OCI-LY7 (cell line): ENCODE measurements around the gene ADSS1. TPM values are rescaled to one million over a fixed set of nuclear protein-coding genes. Genes with fewer than 3 reads are reported as not detected.

ENCODE experiments used
- BruUV-seq: library from RNA; stranded (reverse); fragments of 400-500 nt; replicated peaks from 2 replicates; lab custom pipeline; 2021; lab: Mats Ljungman, UMichigan
- CTCF ChIA-PET: fragments of 300-600 bp; sonication (Branson Sonifier 250); formaldehyde crosslinking; loops from one replicate; lab custom pipeline; 2022; ENCODE audit warnings: antibody characterized with exemption; ENCODE audit not compliant: unreplicated experiment; lab: Charles Lee
- POLR2A ChIA-PET: fragments of 300-600 bp; sonication (Branson Sonifier 250); formaldehyde crosslinking; loops from one replicate; lab custom pipeline; 2022; ENCODE audit warnings: antibody characterized with exemption; lab: Charles Lee
- DNase-seq: peaks from one replicate; pipeline ENCODE4 v3.0.0-alpha.2; 2015; ENCODE audit warnings: low spot score
- H2AFZ ChIP-seq: fragments of 200-600 bp; sonication (generic), shearing (Covaris generic); 2 replicates; pipeline ENCODE4 v1.6.1; 2014; ENCODE audit warnings: mild to moderate bottlenecking, antibody characterized with exemption, low read length, moderate library complexity
- H3K27ac ChIP-seq: fragments of 200-600 bp; sonication (generic); 2 replicates; pipeline ENCODE4 v1.5.1; 2014; ENCODE audit warnings: mixed run types, low read depth, mild to moderate bottlenecking, moderate library complexity, low read length, inconsistent platforms; ENCODE audit not compliant: poor library complexity, severe bottlenecking
- H3K36me3 ChIP-seq: fragments of 200-600 bp; sonication (generic); 2 replicates; pipeline ENCODE4 v1.6.1; 2014; ENCODE audit warnings: mild to moderate bottlenecking, antibody characterized with exemption, low read length, moderate library complexity, mixed read lengths; ENCODE audit not compliant: insufficient read depth
- H3K4me1 ChIP-seq: fragments of 200-600 bp; sonication (generic); 2 replicates; pipeline ENCODE4 v1.5.1; 2014; ENCODE audit warnings: mild to moderate bottlenecking, low read length; ENCODE audit not compliant: insufficient read depth, poor library complexity, severe bottlenecking
- H3K4me2 ChIP-seq: fragments of 200-600 bp; sonication (generic); 2 replicates; pipeline ENCODE4 v1.6.1; 2014; ENCODE audit warnings: mild to moderate bottlenecking, low read length
- H3K4me3 ChIP-seq: fragments of 200-600 bp; sonication (generic); 2 replicates; pipeline ENCODE4 v1.5.1; 2014; ENCODE audit warnings: mild to moderate bottlenecking, low read depth, low read length; ENCODE audit not compliant: poor library complexity, severe bottlenecking
- H3K79me2 ChIP-seq: fragments of 200-600 bp; sonication (generic); 2 replicates; pipeline ENCODE4 v1.6.1; 2016; ENCODE audit warnings: low read depth, mild to moderate bottlenecking, low read length, moderate library complexity, mixed read lengths; ENCODE audit not compliant: insufficient read depth
- H3K9me2 ChIP-seq: fragments of 200-600 bp; sonication (generic); 2 replicates; pipeline ENCODE4 v1.6.1; 2016; ENCODE audit warnings: mild to moderate bottlenecking, low read length, mixed read lengths; ENCODE audit not compliant: insufficient read depth
- H3K9me3 ChIP-seq: fragments of 200-600 bp; sonication (generic); 2 replicates; pipeline ENCODE4 v1.6.1; 2014; ENCODE audit warnings: mild to moderate bottlenecking, mixed run types, low read length, mixed read lengths
- H4K20me1 ChIP-seq: fragments of 200-600 bp; sonication (generic); 2 replicates; pipeline ENCODE4 v1.6.1; 2014; ENCODE audit warnings: mild to moderate bottlenecking, antibody characterized with exemption, low read length, moderate library complexity, mixed read lengths; ENCODE audit not compliant: insufficient read depth
- EZH2phosphoT487 ChIP-seq: fragments of 200-600 bp; sonication (generic); IDR thresholded peaks from 2 replicates; pipeline ENCODE4 v1.6.1; 2018; ENCODE audit warnings: low read depth, borderline replicate concordance, mild to moderate bottlenecking, mixed run types, antibody characterized with exemption, low read length, moderate library complexity, mixed read lengths
- intact Hi-C: fragments of 100-400 bp; cut with micrococcal nuclease; formaldehyde crosslinking; loops from one replicate; pipeline ENCODE4 v1.10.0; 2022; ENCODE audit not compliant: unreplicated experiment
- total RNA-seq, 2 experiments: library from RNA; depleted of rRNA in 1 of 2; stranded (reverse); fragments of >200 nt in 1 of 2; shearing (Covaris generic) in 1 of 2; gene quantifications; 2 replicates each; pipeline ENCODE4 v1.2.3, GENCODE V29; 2014 to 2022
- TF ChIP-seq, protein P1 (sequence below): fragments of 200-600 bp; sonication (generic); conservative IDR thresholded peaks from 2 replicates; pipeline ENCODE4 v1.5.1; 2014; ENCODE audit warnings: mild to moderate bottlenecking, antibody characterized with exemption, low read length, moderate library complexity, mixed read lengths

The ADSS1 gene
- total RNA-seq, 2 experiments from 2014 or later: 2.8 TPM; not detected in 1

DNA sequence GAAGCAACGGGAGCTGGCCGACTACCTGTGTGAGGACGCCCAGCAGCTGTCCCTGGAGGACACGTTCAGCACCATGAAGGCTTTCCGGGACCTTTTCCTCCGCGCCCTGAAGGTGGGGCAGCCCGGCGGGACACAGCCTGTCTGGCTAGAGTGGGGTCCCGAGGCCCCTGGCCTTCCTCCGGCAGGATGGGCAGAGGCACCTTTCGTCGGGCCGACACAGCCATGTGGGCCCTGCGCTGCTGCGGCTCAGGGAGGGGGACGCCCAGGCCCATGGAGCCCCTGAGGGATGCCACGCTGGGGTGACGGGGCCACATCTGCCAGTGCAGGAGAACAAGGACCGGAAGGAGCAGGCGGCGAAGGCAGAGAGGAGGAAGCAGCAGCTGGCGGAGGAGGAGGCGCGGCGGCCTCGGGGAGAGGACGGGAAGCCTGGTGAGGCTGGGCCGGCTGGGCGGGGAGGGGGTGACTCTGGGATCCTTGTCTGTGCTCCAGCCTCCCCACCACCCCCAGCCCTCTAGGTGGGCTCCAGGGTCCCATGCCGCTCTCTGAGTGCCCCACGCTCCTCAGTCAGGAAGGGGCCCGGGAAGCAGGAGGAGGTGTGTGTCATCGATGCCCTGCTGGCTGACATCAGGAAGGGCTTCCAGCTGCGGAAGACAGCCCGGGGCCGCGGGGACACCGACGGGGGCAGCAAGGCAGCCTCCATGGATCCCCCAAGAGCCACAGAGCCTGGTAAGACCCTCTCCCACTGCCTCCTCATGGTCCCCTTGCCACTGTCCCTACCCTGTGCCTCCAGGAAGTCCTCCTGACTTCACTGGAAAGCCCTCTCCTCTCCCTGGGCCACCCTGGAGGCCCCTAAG lies 10.9 kb upstream of the ADSS1 start:
- no peak overlapping the region for H2AFZ ChIP-seq
- H3K4me2 ChIP-seq: no peak overlapping the region
- CTCF ChIA-PET: no interaction called here
- no peaks in the 10 kb centered on the region for H3K9me2 ChIP-seq
- intact Hi-C loops: no loop called here
- peaks cover 14% of the 10 kb centered on the region; the same call in 1 of the 2 replicates for H3K36me3 ChIP-seq
- TF ChIP-seq, protein P1, sequence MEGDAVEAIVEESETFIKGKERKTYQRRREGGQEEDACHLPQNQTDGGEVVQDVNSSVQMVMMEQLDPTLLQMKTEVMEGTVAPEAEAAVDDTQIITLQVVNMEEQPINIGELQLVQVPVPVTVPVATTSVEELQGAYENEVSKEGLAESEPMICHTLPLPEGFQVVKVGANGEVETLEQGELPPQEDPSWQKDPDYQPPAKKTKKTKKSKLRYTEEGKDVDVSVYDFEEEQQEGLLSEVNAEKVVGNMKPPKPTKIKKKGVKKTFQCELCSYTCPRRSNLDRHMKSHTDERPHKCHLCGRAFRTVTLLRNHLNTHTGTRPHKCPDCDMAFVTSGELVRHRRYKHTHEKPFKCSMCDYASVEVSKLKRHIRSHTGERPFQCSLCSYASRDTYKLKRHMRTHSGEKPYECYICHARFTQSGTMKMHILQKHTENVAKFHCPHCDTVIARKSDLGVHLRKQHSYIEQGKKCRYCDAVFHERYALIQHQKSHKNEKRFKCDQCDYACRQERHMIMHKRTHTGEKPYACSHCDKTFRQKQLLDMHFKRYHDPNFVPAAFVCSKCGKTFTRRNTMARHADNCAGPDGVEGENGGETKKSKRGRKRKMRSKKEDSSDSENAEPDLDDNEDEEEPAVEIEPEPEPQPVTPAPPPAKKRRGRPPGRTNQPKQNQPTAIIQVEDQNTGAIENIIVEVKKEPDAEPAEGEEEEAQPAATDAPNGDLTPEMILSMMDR: no peak
- TF ChIP-seq EZH2phosphoT487: no peak
- no peak overlapping the region for H3K27ac ChIP-seq
- H3K4me3 ChIP-seq: no peak overlapping the region
- no peaks in the 10 kb centered on the region for H3K9me3 ChIP-seq
- DNase-seq: no peak
- no TSS peak for BruUV-seq
- peaks cover 5% of the 10 kb centered on the region for H3K4me1 ChIP-seq
- no peaks in the 10 kb centered on the region for H4K20me1 ChIP-seq
- POLR2A ChIA-PET: no interaction called here
- H3K79me2 ChIP-seq: no peaks in the 10 kb centered on the region

DNA sequence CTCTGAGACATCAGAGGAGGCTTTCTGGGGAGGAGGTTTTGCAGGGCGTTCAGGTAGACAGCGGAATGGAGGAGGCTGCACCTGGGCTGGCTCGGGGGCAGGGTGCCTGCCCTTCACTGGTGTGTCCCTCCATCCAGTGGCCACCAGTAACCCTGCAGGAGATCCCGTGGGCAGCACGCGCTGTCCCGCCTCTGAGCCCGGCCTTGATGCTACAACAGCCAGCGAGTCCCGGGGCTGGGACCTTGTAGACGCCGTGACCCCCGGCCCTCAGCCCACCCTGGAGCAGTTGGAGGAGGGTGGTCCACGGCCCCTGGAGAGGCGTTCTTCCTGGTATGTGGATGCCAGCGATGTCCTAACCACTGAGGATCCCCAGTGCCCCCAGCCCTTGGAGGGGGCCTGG lies 10.0 kb upstream of the ADSS1 start:
- CTCF ChIA-PET: no interaction called here
- no peak overlapping the region for H3K27ac ChIP-seq
- no TSS peak for BruUV-seq

More for the DNA sequence above, 10.0 kb upstream of the ADSS1 start:
- no peaks in the 10 kb centered on the region for H4K20me1 ChIP-seq
- H3K79me2 ChIP-seq: no peaks in the 10 kb centered on the region
- H3K4me3 ChIP-seq: no peak overlapping the region
- DNase-seq: no peak
- TF ChIP-seq, protein P1: no peak
- TF ChIP-seq EZH2phosphoT487: no peak
- peaks cover 5% of the 10 kb centered on the region for H3K4me1 ChIP-seq
- intact Hi-C loops: no loop called here
- H2AFZ ChIP-seq: no peak overlapping the region
- H3K4me2 ChIP-seq: no peak overlapping the region
- no peaks in the 10 kb centered on the region for H3K9me2 ChIP-seq
- no peaks in the 10 kb centered on the region for H3K9me3 ChIP-seq
- H3K36me3 ChIP-seq: peaks cover 14% of the 10 kb centered on the region; the same call in 1 of the 2 replicates
- POLR2A ChIA-PET: no interaction called here
